Left lung (tissue), 10 donors: ENCODE data around the gene CSNK1A1L. TPM values are rescaled to one million over a fixed set of nuclear protein-coding genes. Genes with fewer than 3 reads are reported as not detected.

Experiments used
- ATAC-seq: fragments of 200-7000 bp; cut with Tn5 transposase; one replicate; pipeline ENCODE4 v1.9.1; 2020; ENCODE audit warnings: moderate library complexity
- DNase-seq, 4 donors: peaks; one replicate each; pipeline ENCODE4 v3.0.0-alpha.2; 2013 to 2020
- H3K27ac ChIP-seq, 2 donors: fragments of 200-600 bp; sonication (generic) in 1 of 2; one replicate each; pipeline versions ENCODE4 v1.5.0 to v1.8.0; 2020 to 2021
- H3K27me3 ChIP-seq, 2 donors: fragments of 200-600 bp; sonication (generic) in 1 of 2; one replicate each; pipeline versions ENCODE4 v1.5.0 to v1.8.0; 2020 to 2021
- H3K36me3 ChIP-seq, 2 donors: fragments of 200-600 bp; sonication (generic) in 1 of 2; one replicate each; pipeline versions ENCODE4 v1.5.0 to v1.8.0; 2020 to 2021
- H3K4me1 ChIP-seq, 2 donors: fragments of 200-600 bp; one replicate each; pipeline ENCODE4 v1.8.0; 2021
- H3K4me3 ChIP-seq, 2 donors: fragments of 200-600 bp; sonication (generic) in 1 of 2; one replicate each; pipeline versions ENCODE4 v1.5.0 to v1.8.0; 2020 to 2021; ENCODE audit warnings: mild to moderate bottlenecking in 1 of 2
- H3K9me3 ChIP-seq, 2 donors: fragments of 200-600 bp; sonication (generic) in 1 of 2; one replicate each; pipeline versions ENCODE4 v1.5.0 to v1.8.0; 2020 to 2021
- CTCF ChIP-seq, 2 donors: fragments of 200-600 bp; sonication (generic) in 1 of 2; IDR thresholded peaks; one replicate each; pipeline versions ENCODE4 v1.5.0 to v1.8.0; 2021; ENCODE audit warnings: antibody characterized with exemption in 2 of 2
- intact Hi-C, 2 donors: fragments of 100-400 bp; cut with DNase I; formaldehyde crosslinking; loops; one replicate each; pipeline versions ENCODE4 v1.11.2 to v1.14.2; 2022
- polyA plus RNA-seq, 6 donors: library from polyadenylated mRNA; unstranded; fragments of 120-200 nt; gene quantifications; one replicate each; pipeline ENCODE4 v1.2.1, GENCODE V29; 2013; ENCODE audit not compliant: insufficient read length in 6 of 6
- total RNA-seq, 2 donors: library from RNA; stranded (reverse); fragmentation: NEBNext Ultra II Directional; extraction: Animal tissue kit (Norgen Biotek cat#: 25700); gene quantifications; one replicate each; pipeline ENCODE4 v1.2.1, GENCODE V29; 2021
- donor health status: DM: no; HTN: yes; CAD: no.
- donor health status: DM: no; HTN: no; CAD: no.

The CSNK1A1L gene
- total and polyA plus RNA-seq, 8 donors: 0.09 to 0.21 (median 0.18) TPM; not detected in 2

GRCh38 chr13:37142877-37143276 is 37.4 kb upstream of the CSNK1A1L start:
- no peaks in the 10 kb centered on the region for H3K36me3 ChIP-seq
- H3K4me3 ChIP-seq: no peak overlapping the region
- H3K9me3 ChIP-seq: no peaks in the 10 kb centered on the region
- intact Hi-C loops: no loop called here
- no peak overlapping the region for H3K27ac ChIP-seq
- ATAC-seq: no peak
- DNase-seq: no peak
- no peaks in the 10 kb centered on the region for H3K4me1 ChIP-seq
- no peak for TF ChIP-seq CTCF (IDR thresholded peaks at IDR 0.05)
- no peaks in the 10 kb centered on the region for H3K27me3 ChIP-seq

GRCh38 chr13:37141011-37141410 is 35.5 kb upstream of the CSNK1A1L start:
- H3K27ac ChIP-seq: no peak overlapping the region
- DNase-seq (no peak), ATAC-seq (no peak)
- H3K27me3 ChIP-seq: no peaks in the 10 kb centered on the region
- no peak for TF ChIP-seq CTCF (IDR thresholded peaks at IDR 0.05)
- no peak overlapping the region for H3K4me3 ChIP-seq
- intact Hi-C loops: no loop called here
- no peaks in the 10 kb centered on the region for H3K36me3 ChIP-seq
- no peaks in the 10 kb centered on the region for H3K4me1 ChIP-seq
- no peaks in the 10 kb centered on the region for H3K9me3 ChIP-seq

GRCh38 chr13:37139356-37139755 is 33.9 kb upstream of the CSNK1A1L start:
- DNase-seq: no peak
- no peak for ATAC-seq
- intact Hi-C loops: no loop called here

GRCh38 chr13:37138926-37139325 is 33.5 kb upstream of the CSNK1A1L start:
- no peaks in the 10 kb centered on the region for H3K4me1 ChIP-seq
- no peak for ATAC-seq
- no peaks in the 10 kb centered on the region for H3K27me3 ChIP-seq
- no peak overlapping the region for H3K4me3 ChIP-seq
- H3K27ac ChIP-seq: no peak overlapping the region
- TF ChIP-seq CTCF (IDR thresholded peaks at IDR 0.05): no peak
- intact Hi-C loops: no loop called here
- H3K36me3 ChIP-seq: no peaks in the 10 kb centered on the region
- DNase-seq: no peak
- no peaks in the 10 kb centered on the region for H3K9me3 ChIP-seq

More at GRCh38 chr13:37139356-37139755, 33.9 kb upstream of the CSNK1A1L start:
- no peaks in the 10 kb centered on the region for H3K27me3 ChIP-seq
- H3K4me3 ChIP-seq: no peak overlapping the region
- TF ChIP-seq CTCF (IDR thresholded peaks at IDR 0.05): no peak
- H3K4me1 ChIP-seq: no peaks in the 10 kb centered on the region
- H3K9me3 ChIP-seq: no peaks in the 10 kb centered on the region
- H3K27ac ChIP-seq: no peak overlapping the region
- H3K36me3 ChIP-seq: no peaks in the 10 kb centered on the region

GRCh38 chr13:37138169-37138568 is 32.7 kb upstream of the CSNK1A1L start:
- H3K27ac ChIP-seq: no peak overlapping the region
- H3K27me3 ChIP-seq: no peaks in the 10 kb centered on the region
- H3K4me1 ChIP-seq: no peaks in the 10 kb centered on the region
- intact Hi-C loops: no loop called here
- no peaks in the 10 kb centered on the region for H3K36me3 ChIP-seq
- ATAC-seq (no peak), DNase-seq (no peak)
- H3K4me3 ChIP-seq: no peak overlapping the region
- no peak for TF ChIP-seq CTCF (IDR thresholded peaks at IDR 0.05)
- no peaks in the 10 kb centered on the region for H3K9me3 ChIP-seq
